Neural progenitor cell (in vitro differentiated cells): ENCODE results near the gene SPOCK1.

Experiments used
- CTCF ChIP-seq: fragments of 200-600 bp; sonication (generic); IDR thresholded peaks from 2 replicates; pipeline ENCODE4 v1.5.1; 2017; ENCODE audit warnings: antibody characterized with exemption, mild to moderate bottlenecking
- EZH2 ChIP-seq: fragments of 200-600 bp; sonication (generic); IDR thresholded peaks from 2 replicates; pipeline ENCODE4 v1.6.1; 2017; ENCODE audit warnings: antibody characterized with exemption, mild to moderate bottlenecking, moderate library complexity

GRCh38 chr5:137055271-137055872 lies 443.8 kb downstream of the SPOCK1 start:
- TF ChIP-seq CTCF (no peak), EZH2 (no peak)
